ENCODE measurements around the gene CTR9. TPM values are rescaled to one million over a fixed set of nuclear protein-coding genes. Genes with fewer than 3 reads are reported as not detected.

The CTR9 gene
- total and polyA plus RNA-seq, 9 of the 15 experiments (the other 6 are each of a cell fraction or from before 2014, with no cell fraction given) = 25.4 to 79.3 (median 47.3) TPM

GRCh38 chr11:10742460-10743208 is 8.4 kb upstream of the CTR9 start (continued):
- TF ChIP-seq SAP30 (IDR thresholded peaks at IDR 0.05; ENCODE audit: borderline replicate concordance, insufficient read depth, low read depth, low read length, poor library complexity, severe bottlenecking) (no peak), ARHGAP35 (IDR thresholded peaks at IDR 0.05; ENCODE audit: partially characterized antibody) (no peak), ZBTB11 (CRISPR knock-in tag; IDR thresholded peaks at IDR 0.05) (no peak), THRB (CRISPR knock-in tag; conservative IDR thresholded peaks at IDR 0.05) (no peak), MCM5 (IDR thresholded peaks at IDR 0.05; ENCODE audit: low read depth) (no peak), ZNF707 (CRISPR knock-in tag; conservative IDR thresholded peaks at IDR 0.05) (no peak), ILK (tag; IDR thresholded peaks at IDR 0.05; ENCODE audit: borderline replicate concordance, low read depth) (no peak), ZNF592 (IDR thresholded peaks at IDR 0.05) (peak; percentile 76), MAFF (IDR thresholded peaks at IDR 0.05; ENCODE audit: low read length) (no peak), ZNF512 (tag; IDR thresholded peaks at IDR 0.05) (no peak), HNRNPH1 (optimal IDR thresholded peaks at IDR 0.05; ENCODE audit: low read depth, low read length) (no peak), PPARD (CRISPR knock-in tag; IDR thresholded peaks at IDR 0.05) (no peak), SP2 (IDR thresholded peaks at IDR 0.05; ENCODE audit: extremely low read depth, low read depth, low read length, poor library complexity, severe bottlenecking) (no peak), ELK3 (CRISPR knock-in tag; IDR thresholded peaks at IDR 0.05) (no peak)
